HG02970 (cell line): ENCODE measurements around the gene CD59.
"Not testable (repeated sequence)": the region's sequence is repeated elsewhere in the genome, so short reads cannot be mapped to it uniquely, and the experiment has no call there.

Experiments used
- ATAC-seq: cut with Tn5 transposase; IDR thresholded peaks from one replicate; pipeline ENCODE4 v1.9.1; 2021; ENCODE audit warnings: mild to moderate bottlenecking, moderate library complexity, moderate number of reproducible peaks; ENCODE audit not compliant: unreplicated experiment, low FRiP score

Gene CD59

DNA sequence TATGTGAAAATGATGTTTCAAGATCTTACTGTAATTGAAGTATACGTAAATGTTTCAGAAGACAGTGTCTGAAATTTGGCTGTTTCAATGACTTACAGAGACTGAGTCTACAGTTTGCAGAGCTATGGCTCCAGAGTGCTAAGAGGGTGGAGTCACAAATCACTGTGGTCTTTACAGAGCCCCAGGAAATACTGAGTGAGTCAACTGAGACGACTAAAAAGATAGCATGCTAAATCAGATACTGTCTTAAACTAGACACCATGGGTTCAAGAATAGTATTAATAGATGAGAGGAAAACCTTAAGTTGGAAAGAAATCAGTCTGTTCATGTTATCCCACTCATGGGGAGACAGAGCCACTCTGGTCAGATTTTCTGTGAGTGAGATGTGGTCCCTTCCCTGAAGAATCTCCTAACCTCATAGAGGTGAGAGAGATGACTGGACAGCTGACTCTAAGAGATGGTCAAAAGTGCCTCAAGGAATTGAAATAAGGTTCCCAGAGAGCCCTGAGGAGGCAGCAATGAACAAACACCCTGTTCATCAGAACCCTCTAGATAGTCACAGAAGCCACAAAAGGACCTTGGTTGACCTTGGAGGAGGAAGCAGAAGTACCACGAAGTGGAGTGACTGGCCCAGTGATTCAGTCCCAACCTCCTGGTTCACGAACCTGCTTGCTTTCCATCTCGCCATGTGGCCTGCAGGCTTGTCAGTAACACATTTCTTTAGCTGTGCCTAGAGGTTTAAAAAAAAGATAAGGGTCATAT is 65.8 kb downstream of the CD59 start:
- ATAC-seq: no peak

DNA sequence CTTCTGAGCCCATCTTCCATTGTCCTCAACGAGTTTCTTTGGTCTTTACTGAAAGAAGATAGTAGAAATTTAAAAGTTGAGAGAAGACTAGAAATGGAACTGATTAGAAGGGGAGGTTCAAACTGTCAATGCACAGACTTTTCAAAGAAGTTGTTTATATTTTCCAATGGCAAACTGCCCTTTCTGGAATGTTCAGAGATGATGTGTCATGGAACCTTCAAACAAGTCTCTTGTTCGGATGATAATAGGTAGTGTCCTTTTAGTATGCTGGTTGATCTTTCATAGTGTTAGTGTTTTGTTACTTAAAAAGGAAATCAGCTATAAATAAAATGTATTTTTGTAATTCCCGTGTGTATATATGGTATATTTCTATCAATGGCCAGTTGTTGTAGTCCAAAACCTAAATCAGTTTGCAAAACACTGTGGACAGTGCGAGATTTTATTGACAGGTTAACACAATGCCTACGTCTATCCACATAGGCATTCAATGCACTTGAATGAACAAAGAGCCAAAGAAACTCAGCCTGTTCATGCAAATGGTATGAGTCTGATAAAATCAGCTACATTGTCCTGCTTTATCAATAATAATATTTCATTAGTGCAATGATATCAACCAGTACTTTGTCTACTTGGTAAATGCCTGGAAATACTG is 66.5 kb downstream of the CD59 start:
- no peak for ATAC-seq

DNA sequence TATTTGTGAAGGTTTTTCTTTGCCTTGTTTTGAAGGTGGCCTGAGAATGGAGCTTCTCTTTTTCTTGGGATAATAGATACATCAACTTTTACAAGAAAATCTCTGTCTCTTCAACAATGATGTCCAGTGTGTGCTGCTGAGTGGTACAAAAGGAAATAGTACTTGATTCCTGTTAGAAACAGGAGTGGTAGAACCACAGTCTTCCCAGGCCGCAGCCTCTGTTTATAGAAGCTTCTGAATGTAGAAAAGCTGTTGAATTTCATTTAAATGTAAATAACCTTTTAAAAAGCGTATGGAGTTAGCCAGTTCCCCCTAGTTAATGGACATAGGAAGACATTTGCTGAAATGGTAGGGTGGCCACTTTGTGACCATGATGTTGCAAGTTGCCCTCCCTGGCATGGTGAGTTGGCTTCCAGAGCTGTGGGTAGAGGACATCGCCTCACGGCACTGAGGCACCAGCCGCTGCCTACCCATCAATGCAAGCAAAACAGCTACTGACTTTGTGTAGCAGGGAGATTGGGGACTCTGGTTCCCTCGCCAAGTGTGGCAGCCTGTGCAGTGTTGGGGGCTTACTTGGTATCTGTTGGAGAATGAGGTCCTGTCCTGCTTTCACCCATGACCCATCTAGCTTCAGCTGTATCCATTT is 67.1 kb downstream of the CD59 start:
- no peak for ATAC-seq

DNA sequence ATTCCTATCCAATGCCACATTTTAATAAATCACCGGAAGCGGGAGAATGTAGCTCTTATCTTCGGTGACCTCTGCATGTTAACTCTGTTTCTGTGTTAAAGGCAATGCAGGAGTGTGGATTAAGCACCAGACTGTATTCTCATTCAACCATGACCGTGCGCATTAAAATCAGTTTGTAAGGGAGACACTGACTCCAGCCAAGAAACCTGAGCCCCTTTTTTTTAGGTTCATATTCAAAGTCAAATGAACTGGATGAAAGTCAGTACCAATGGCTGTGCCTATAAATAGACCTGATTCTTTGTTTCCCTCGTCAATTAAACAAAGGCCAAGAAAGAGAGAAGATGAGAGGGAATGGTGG is 67.8 kb downstream of the CD59 start:
- ATAC-seq: no peak

DNA sequence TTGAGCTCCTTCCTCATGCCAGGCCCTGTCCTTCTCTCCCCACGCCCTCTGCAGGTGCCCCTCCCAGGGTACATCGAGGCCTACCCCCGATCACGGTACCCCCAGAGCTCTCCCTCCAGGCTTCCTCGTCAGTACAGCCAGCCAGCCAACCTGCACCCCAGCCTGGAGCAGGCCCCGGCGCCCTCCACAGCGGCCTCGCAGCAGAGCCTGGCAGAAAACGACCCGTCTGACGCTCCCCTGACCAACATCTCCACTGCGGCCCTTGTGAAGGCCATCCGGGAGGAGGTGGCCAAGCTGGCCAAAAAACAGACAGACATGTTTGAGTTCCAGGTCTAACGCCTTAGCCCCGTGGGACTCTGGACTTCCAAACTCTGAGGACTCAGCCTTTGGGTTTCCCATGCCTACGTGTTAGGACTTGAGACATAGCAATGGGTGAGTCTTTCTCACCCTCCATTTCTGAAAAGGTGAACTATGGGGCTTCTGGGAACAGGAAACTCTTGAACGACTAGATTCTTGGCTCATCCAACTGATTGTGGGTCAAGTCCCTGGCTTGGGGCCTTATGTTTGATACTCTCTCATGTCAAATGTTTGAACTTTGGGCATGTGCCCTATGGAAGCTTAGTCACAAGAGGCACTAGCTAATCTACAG is 68.3 kb downstream of the CD59 start:
- no peak for ATAC-seq

DNA sequence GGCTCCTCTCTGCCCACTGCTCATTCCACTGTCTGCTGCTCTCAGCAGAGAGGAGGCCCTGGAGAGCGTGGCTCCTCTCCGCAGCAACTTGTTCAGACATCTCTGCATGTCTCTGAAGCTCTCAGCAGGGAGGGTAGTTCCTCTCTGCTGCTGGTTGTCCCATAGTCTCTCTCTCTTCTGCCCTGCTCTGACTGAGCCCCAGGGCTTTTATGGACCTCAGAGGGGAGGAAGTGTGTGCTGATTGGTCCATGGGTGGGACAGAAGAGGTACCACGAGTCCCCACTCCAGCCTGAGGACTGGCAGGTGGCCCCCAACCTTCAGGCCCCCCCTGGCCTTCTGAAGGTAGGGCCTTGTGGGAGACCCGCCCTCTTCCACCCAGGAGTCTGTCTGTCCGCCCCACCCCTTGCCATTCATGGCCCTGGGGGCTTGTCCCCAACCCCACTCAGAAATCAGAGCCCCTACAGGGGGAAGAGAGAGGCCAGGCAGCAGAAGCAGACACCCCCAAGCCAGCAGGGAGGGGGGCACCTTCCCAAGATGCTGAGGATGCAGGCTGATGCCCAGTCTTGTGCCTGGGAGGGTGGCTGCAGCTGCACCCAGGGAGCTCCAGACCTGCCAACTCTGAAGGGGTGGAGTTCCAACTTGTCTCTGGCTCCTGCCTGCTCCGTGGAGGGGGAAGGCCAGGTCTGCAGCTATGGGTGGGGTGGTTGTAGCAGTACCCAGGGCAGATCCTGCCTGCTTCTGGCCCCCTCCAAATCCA is 70.7 kb downstream of the CD59 start:
- ATAC-seq: no peak

DNA sequence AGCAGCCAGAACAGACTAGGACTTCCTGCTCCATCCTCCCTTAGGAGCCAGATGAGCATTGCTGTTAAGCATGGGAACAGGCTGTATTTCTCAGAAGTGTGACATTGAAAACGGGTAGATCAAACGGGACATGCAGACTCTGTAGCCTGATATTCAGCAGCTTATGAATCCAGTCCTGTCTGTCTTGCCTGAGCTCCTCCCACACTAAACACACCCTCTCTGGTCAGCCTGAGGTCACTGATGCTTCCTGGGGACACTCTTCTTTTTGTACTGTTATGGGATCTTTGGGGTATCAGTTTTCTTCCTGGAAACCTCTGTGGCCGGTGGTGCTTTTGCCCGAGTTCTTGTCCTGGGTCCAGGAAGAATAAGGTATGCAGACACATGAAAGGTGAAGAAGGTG is 71.4 kb downstream of the CD59 start:
- no peak for ATAC-seq

DNA sequence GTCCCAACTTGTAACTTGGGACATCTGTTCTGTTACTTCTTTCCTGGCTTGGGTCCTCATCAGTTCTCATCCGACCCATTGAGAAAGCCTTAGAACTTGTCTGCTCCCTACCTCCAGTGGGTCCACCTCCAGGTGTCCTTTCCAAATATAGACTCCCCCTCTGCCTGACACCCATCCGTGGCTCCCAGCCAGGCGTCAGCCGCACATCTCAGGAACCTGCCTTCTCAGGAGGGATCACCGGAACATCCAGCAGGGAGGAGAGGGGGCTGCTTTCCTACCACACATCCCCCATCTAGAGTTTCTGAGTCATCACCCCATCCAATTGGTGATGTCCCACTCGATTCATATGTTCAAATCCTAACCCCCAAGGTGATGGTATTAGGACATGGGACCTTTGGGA is 72.1 kb downstream of the CD59 start:
- no peak for ATAC-seq

DNA sequence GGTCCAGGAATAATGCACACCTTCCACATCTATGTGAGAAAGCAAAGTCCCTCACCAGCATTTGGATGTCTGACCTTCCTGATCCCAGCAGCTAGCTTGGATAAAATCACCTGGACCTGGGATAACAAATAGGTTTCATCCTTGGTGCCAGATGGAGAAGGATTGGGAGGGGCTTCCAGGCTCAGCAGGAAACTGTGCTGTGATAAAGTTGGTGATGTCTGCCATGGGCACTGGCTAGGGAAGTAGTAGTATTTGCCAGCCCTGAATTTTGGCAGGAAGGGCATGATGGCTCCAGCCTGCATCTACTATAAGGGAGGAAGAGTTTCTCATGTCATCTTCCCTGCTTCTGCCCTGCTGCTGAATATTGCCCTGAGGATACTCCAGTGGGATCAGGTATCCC is 73.1 kb downstream of the CD59 start:
- no peak for ATAC-seq

DNA sequence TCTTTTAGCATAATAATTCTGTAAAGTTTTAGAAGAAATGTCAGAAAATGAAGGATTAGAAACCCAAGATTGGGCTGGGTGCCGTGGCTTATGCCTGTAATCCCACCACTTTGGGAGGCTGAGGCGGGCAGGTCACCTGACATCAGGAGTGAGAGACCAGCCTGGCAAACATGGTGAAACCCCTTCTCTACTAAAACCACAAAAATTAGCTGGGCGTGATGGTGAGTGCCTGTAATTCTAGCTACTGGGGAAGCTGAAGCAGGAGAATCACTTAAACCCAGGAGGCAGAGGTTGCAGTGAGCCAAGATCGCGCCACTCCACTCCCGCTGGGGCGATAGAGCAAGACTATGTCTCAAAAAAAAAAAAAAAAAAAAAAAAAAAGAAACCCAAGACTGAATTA is 74.7 kb downstream of the CD59 start:
- not testable (repeated sequence) for ATAC-seq

DNA sequence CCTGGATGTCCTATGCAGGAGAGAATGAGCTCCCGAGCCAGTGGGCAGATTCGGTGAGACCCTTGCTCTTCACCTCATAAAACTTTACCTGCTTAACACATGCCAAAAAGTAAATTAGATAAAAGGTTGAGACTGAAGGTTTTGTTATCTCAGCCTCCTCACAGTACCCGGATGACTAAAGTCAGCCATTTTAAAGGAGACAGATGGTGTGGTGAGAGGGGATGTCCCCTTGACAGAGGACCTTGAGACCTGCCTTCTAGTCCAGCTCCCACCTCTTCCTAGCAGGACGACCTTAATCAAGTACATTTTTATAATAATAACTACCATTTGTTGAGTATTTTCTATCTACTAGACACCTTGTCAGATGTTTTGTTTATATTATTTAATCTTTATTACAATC is 75.3 kb downstream of the CD59 start:
- ATAC-seq: no peak

DNA sequence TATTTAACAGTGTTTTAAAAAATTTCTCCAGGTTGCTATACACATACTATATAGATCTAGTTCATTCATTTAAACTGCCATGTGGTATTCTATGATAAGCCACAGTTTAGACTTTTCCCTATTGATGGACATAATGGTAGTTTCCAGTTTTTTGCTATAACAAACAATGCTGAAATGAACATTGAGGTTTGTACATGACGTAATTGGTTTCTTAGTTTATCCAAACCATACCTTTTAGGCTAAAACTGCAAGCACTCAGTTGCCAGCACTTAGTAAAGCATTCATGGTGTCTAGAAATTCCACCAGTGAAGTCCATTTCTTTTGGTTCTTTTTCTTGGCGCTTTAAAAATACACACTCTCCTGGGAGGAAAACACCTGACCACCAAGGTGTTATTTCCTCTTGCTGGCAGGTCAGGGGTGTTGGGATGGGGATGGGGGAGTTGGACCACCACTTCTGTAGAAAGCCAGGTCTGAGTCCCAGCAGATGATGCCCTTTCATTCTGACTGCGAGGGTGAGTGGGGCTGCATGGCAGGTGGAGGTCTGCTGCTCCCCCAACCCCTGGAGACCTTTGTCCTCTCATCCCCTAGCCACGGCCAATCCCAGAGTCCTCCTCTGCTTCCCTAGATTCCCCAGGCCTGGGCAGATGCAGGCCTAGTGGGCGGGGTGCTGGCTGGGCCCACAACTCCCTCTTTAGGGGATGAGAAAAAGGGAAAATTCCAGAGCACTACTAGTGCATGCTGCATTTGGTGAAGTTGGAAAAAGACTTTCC is 76.7 kb downstream of the CD59 start:
- no peak for ATAC-seq

DNA sequence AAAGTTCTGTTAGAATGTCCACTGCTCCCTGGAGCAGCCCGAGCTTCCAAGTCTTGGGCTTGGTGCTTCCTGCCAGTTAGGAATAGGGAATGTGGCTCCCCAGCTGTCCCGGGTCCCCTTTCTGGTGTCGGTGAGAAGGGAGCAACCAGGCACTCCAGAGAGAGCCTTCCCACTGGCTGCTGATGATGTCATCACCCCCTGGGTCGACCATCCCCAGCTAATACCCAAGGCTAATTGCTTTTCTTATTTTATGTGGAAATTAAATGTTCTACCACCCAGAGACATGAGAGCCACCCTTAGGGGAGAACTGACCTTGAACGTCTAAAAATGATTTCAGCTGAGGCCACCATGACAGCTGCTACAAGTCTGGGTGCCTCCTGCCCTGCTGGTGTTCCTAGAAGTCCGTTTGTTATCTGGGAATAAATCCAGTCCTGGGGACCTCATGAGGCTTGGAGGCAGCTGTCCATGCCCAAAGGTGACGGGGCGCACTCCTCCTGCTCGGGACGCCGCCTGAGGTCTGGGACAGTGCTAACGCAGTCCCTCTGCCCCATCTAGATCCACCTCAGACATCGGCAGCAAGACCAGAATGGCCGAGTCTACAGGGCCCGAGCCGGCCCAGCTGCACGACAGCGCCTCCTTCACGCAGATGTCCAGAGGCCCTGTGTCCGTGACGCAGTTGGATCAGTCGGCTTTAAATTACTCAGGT is 77.9 kb downstream of the CD59 start:
- ATAC-seq: no peak

DNA sequence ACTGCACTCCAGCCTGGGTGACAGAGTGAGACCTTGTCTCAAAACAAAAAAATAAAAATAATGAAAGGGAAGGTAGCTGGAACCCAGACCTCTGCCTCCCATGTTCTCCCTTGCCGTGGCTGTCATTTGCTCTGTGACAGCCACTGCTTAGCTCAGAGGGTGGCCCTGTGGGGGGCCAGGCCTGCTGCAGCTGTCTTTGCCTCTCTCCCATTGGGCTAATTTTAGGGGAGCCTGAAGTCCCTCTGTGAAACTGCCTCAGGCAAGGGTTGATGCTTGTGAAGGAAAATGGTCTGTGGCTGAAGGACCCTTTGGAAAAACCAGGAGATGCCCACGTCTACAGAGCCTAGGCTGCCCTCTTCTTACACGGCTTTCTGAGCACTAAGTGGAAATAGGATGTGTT is 78.5 kb downstream of the CD59 start:
- ATAC-seq: no peak

DNA sequence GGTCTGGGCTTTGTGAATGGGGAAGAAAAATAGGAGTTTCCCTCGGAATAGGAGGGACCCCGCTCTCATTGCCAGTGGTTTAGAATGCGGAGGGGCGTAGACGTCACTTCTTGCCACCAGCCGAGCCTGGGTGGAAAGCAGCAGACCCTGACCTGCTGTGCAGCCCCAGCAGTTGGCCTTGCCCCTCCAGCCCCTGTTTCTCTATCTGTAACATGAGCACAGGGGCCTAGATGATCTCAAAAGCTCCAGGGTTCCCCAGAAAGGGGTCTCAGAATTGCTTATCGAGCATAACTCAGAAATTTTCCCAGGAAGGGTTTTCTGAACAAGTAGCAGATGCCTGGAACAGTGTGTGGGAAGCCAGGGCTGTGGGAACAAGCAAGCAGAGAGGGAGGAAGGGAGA is 79.5 kb downstream of the CD59 start:
- ATAC-seq: no peak

DNA sequence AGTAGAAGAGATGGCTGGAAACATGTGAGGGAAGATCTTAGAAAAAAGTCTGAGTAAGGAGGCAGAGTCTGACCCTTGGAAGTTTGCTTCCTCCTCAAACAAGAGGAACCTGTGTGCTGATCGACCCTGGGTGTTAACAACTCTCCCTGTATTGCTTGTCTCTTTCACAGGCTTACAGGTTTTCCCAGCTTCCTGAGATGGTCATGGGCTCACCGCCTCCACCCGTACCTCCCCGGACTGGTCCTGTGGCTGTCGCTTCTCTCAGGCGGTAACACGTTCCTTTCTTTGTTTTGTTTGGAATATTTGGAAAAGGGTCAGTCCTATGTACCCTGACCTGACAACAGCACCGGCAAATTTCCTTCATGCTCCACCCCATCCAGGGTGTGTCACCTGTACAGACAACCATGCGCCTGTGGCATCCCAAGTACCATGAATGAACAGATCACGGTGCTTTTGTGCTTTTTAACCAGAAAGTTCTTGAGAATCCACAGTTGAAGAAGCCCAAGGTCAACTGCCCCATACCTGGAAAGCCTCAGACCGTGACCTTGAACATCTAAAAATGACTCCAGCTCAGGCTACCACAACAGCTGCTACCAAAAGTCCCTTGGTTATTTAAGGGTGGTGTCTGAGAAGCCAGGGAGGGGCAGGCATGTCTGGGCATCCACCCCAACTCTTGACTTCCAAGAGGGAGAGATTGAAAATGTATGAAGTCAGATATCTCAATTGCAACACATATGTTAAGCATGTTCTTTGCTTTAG is 80.2 kb downstream of the CD59 start:
- ATAC-seq: no peak

DNA sequence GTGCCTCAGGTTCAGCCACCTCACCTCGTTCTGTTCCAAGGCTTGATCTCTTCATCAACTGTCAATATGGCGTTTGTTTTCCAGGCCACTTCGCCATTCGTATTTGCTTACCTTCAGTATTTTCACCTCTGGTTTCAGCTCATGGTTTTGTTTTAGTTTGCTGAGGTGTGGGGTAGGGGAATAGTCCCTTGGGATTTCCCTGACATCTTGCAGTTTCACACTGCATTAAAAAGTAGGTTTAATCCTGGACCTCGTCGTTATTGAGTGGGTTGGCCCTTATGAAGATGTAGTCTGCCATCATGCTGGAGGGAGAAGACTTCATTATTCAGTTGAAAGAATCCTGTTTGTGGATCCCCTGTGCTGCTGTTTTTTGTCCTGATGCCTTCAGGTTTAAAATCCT is 81.6 kb downstream of the CD59 start:
- ATAC-seq: no peak
